ENCODE measurements around the gene PIH1D1. TPM values are rescaled to one million over a fixed set of nuclear protein-coding genes. Genes with fewer than 3 reads are reported as not detected.

Gene PIH1D1
- total RNA-seq, 2 experiments from 2014 or later = 145 to 151 TPM

- Histone ChIP-seq H3K27ac (ENCODE audit: low read depth in 1 of 2, low read length in 2 of 2) (no peak overlapping the region), H3K27me3 (ENCODE audit: control insufficient read depth in 1 of 2, insufficient read depth in 2 of 2, low read length in 2 of 2) (peaks cover 74 to 94% of the 10 kb centered on the region in 2 experiments), H3K9me3 (ENCODE audit: control insufficient read depth in 1 of 2, insufficient read depth in 1 of 2, low read length in 2 of 2) (peaks cover 0 to 25% of the 10 kb centered on the region in 2 experiments), H3K4me1 (ENCODE audit: insufficient read depth, low read length) (peaks cover 53% of the 10 kb centered on the region), H3K36me3 (ENCODE audit: insufficient read depth, low read length) (no peaks in the 10 kb centered on the region), H3K4me3 (ENCODE audit: low read length) (peak overlapping the region; percentile 30)
- Mint-ChIP-seq H3K27me3 (peaks cover 88% of the 10 kb centered on the region), H3K27ac (no peak overlapping the region), H3K4me1 (ENCODE audit: low read depth) (peaks cover 62% of the 10 kb centered on the region), H3K36me3 (ENCODE audit: low read depth) (no peaks in the 10 kb centered on the region), H3K4me3 (peak overlapping the region; percentile 82), H3K9me3 (no peaks in the 10 kb centered on the region)
- DNase-seq (peak in 10 of 14 experiments; percentile 25 to 76 (median 42)), ATAC-seq (ENCODE audit: poor library complexity) (peak; percentile 66)
- ChIA-PET CTCF (interaction anchor here (0.6 to 1.2 kb wide), 4 partner anchors 11 to 48 kb away, joined by 3 to 6 read pairs (median 4); no protein-coding TSS in a partner anchor), POLR2A (interaction anchor here (4.2 kb wide), 1 partner anchor 12 kb away, joined by 20 read pairs; no protein-coding TSS in a partner anchor)
- intact Hi-C loops (cut with DNase I, micrococcal nuclease) = loop anchor here in 1 of 2 experiments (2.0 kb wide), 1 partner anchor 14 kb away; no protein-coding TSS in a partner anchor
- peak; percentile 45 for TF ChIP-seq CTCF (IDR thresholded peaks at IDR 0.05)
These were observed 29.1 kb downstream of the PIH1D1 start for GRCh38 chr19:49422407-49423070.

GRCh38 chr19:49421878-49422202, 29.8 kb downstream of the PIH1D1 start:
- Mint-ChIP-seq H3K27ac (no peak overlapping the region), H3K4me1 (ENCODE audit: low read depth) (peaks cover 59% of the 10 kb centered on the region), H3K36me3 (ENCODE audit: low read depth) (no peaks in the 10 kb centered on the region), H3K27me3 (peaks cover 85% of the 10 kb centered on the region), H3K9me3 (no peaks in the 10 kb centered on the region), H3K4me3 (peak overlapping the region; percentile 79)
- DNase-seq = no peak
- intact Hi-C loops (cut with DNase I, micrococcal nuclease) = loop anchor here in 1 of 2 experiments (1.0 to 2.0 kb wide), 2 partner anchors 13 to 30 kb away; no protein-coding TSS in a partner anchor
- Histone ChIP-seq H3K4me1 (ENCODE audit: insufficient read depth, low read length) (peaks cover 50% of the 10 kb centered on the region), H3K27ac (ENCODE audit: low read depth in 1 of 2, low read length in 2 of 2) (no peak overlapping the region), H3K9me3 (ENCODE audit: control insufficient read depth in 1 of 2, insufficient read depth in 1 of 2, low read length in 2 of 2) (peaks cover 0 to 21% of the 10 kb centered on the region in 2 experiments), H3K36me3 (ENCODE audit: insufficient read depth, low read length) (no peaks in the 10 kb centered on the region), H3K27me3 (ENCODE audit: control insufficient read depth in 1 of 2, insufficient read depth in 2 of 2, low read length in 2 of 2) (peaks cover 68 to 88% of the 10 kb centered on the region in 2 experiments), H3K4me3 (ENCODE audit: low read length) (no peak overlapping the region)
- ATAC-seq (ENCODE audit: poor library complexity) = no peak
- ChIA-PET CTCF (interaction anchor here (0.6 to 1.2 kb wide), 4 partner anchors 12 to 48 kb away, joined by 3 to 6 read pairs (median 4); no protein-coding TSS in a partner anchor), POLR2A (interaction anchor here (4.2 kb wide), 1 partner anchor 11 kb away, joined by 20 read pairs; no protein-coding TSS in a partner anchor)
- no peak for TF ChIP-seq CTCF (IDR thresholded peaks at IDR 0.05)

- Histone ChIP-seq H3K4me3 (ENCODE audit: low read length) (no peak overlapping the region), H3K27me3 (ENCODE audit: control insufficient read depth in 1 of 2, insufficient read depth in 2 of 2, low read length in 2 of 2) (peaks cover 65 to 82% of the 10 kb centered on the region in 2 experiments), H3K9me3 (ENCODE audit: control insufficient read depth in 1 of 2, insufficient read depth in 1 of 2, low read length in 2 of 2) (peaks cover 0 to 17% of the 10 kb centered on the region in 2 experiments), H3K36me3 (ENCODE audit: insufficient read depth, low read length) (no peaks in the 10 kb centered on the region), H3K4me1 (ENCODE audit: insufficient read depth, low read length) (peaks cover 45% of the 10 kb centered on the region), H3K27ac (ENCODE audit: low read depth in 1 of 2, low read length in 2 of 2) (no peak overlapping the region)
- DNase-seq (peak in 5 of 14 experiments; percentile 31 to 64 (median 57)), ATAC-seq (ENCODE audit: poor library complexity) (peak; percentile 45)
- peak overlapping the region; percentile 79 for H3K4me3 Mint-ChIP-seq
- POLR2A ChIA-PET = interaction anchor here (1.3 to 4.2 kb wide), 2 partner anchors 11 to 13 kb away, joined by 3 to 20 read pairs; no protein-coding TSS in a partner anchor
- H3K9me3 Mint-ChIP-seq = no peaks in the 10 kb centered on the region
- intact Hi-C loops (cut with DNase I, micrococcal nuclease) = loop anchor here in 1 of 2 experiments (1.0 kb wide), 1 partner anchor 29 kb away; no protein-coding TSS in a partner anchor
- H3K36me3 Mint-ChIP-seq (ENCODE audit: low read depth) = no peaks in the 10 kb centered on the region
- CTCF ChIA-PET = interaction anchor here (0.5 to 1.9 kb wide), 5 partner anchors 29 to 295 kb away, joined by 3 to 5 read pairs (median 4); no protein-coding TSS in a partner anchor
- peaks cover 53% of the 10 kb centered on the region for H3K4me1 Mint-ChIP-seq (ENCODE audit: low read depth)
- H3K27me3 Mint-ChIP-seq = peaks cover 79% of the 10 kb centered on the region
- TF ChIP-seq CTCF (IDR thresholded peaks at IDR 0.05) = no peak
- no peak overlapping the region for H3K27ac Mint-ChIP-seq
These were observed 30.4 kb downstream of the PIH1D1 start for GRCh38 chr19:49421039-49421877.

Data from CD4-positive, alpha-beta T cell (primary cell).